WERI-Rb-1 (cell line): ENCODE data around the gene WDR54.
A peak's percentile ranks its signal among the peaks of the same experiment; 100 is the strongest.

Experiments used
- DNase-seq: peaks from one replicate; pipeline ENCODE4 v3.0.0-alpha.2; 2020
- H3K27ac ChIP-seq: fragments of 250-450 bp; sonication (Bioruptor Pico); 2 replicates; pipeline ENCODE4 v1.5.1; 2020; ENCODE audit warnings: mild to moderate bottlenecking, moderate library complexity
- H3K27me3 ChIP-seq: fragments of 250-450 bp; sonication (Bioruptor Pico); 2 replicates; pipeline ENCODE4 v1.5.1; 2021; ENCODE audit warnings: mild to moderate bottlenecking, low read depth, moderate library complexity; ENCODE audit not compliant: insufficient read depth, severe bottlenecking
- H3K36me3 ChIP-seq: fragments of 250-450 bp; sonication (Bioruptor Pico); 2 replicates; pipeline ENCODE4 v1.5.1; 2020; ENCODE audit warnings: mild to moderate bottlenecking, moderate library complexity
- H3K4me3 ChIP-seq: 2 replicates; pipeline ENCODE4 v1.5.1; 2011; ENCODE audit warnings: low read depth, mild to moderate bottlenecking, control low read depth, low read length
- H3K9me3 ChIP-seq: fragments of 250-450 bp; sonication (Bioruptor Pico); 2 replicates; pipeline ENCODE4 v1.5.1; 2021; ENCODE audit warnings: mild to moderate bottlenecking, moderate library complexity; ENCODE audit not compliant: severe bottlenecking
- TF ChIP-seq, protein P1 (sequence below): IDR thresholded peaks from 2 replicates; pipeline ENCODE4 v1.5.1; 2011; ENCODE audit warnings: low read depth, mild to moderate bottlenecking, control low read depth, inconsistent platforms, low read length

WDR54 gene

DNA sequence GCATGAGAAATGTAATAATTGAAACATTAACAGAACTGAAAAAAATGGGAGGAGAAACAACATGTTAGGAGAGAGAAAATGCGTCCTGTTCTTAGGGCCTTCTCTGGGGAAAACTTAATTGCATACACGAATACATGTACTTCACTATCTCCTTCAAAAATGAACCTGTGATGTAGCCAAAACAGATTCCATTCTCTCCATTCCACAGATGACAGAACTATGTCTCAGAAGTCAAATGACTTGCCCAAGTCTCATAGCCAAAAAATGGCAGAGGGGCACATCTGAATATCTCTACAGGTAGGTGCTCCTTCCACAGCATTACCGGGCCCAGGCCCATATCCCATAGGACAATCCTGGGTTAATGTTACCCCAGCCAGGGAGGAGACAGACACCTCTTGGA is 37.5 kb upstream of the WDR54 start:
- H3K27me3 ChIP-seq = no peaks in the 10 kb centered on the region
- DNase-seq = no peak
- TF ChIP-seq, protein P1, sequence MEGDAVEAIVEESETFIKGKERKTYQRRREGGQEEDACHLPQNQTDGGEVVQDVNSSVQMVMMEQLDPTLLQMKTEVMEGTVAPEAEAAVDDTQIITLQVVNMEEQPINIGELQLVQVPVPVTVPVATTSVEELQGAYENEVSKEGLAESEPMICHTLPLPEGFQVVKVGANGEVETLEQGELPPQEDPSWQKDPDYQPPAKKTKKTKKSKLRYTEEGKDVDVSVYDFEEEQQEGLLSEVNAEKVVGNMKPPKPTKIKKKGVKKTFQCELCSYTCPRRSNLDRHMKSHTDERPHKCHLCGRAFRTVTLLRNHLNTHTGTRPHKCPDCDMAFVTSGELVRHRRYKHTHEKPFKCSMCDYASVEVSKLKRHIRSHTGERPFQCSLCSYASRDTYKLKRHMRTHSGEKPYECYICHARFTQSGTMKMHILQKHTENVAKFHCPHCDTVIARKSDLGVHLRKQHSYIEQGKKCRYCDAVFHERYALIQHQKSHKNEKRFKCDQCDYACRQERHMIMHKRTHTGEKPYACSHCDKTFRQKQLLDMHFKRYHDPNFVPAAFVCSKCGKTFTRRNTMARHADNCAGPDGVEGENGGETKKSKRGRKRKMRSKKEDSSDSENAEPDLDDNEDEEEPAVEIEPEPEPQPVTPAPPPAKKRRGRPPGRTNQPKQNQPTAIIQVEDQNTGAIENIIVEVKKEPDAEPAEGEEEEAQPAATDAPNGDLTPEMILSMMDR = no peak
- H3K27ac ChIP-seq = no peak overlapping the region
- H3K4me3 ChIP-seq = no peak overlapping the region
- no peaks in the 10 kb centered on the region for H3K9me3 ChIP-seq
- H3K36me3 ChIP-seq = peaks cover 19% of the 10 kb centered on the region

DNA sequence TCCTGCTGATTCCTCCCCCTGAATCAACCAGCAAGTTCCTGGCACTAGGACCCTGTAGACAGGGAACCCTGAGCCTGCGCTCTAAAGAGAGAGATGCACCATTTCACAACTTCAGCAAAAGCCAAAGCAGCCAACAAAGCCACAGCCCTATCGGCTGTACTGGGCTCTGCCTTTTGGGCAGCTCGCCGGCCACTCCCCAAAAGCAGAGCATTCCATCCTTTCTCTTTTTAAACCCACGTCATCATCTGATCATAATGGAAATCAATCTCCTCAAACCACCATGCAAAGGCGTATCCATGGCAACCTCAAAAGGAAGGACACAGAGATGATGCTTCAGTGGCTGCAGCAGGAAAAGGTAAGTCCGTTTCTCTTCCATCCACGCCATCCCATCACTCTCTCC is 36.1 kb upstream of the WDR54 start:
- TF ChIP-seq, protein P1 = no peak
- H3K36me3 ChIP-seq = peaks cover 19% of the 10 kb centered on the region
- DNase-seq = no peak

DNA sequence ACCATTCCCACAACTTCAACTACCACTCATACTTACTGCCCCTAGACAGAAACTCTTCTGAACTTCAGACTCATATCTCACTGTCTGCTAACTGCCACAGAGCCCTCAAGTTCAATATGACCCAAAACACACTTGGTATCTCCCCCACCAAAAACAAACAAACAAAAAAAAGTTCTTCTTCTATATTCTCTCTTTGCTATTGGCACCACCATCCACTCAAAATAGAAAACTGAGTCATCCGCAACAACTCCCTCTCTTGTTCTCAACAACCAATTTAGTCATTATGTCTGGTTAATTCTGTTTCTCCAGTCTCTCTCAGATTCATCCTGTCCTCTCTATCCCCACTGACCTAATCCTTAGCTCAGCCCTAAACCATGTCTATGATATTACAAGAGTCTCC is 34.2 kb upstream of the WDR54 start:
- peaks cover 19% of the 10 kb centered on the region for H3K36me3 ChIP-seq
- H3K9me3 ChIP-seq = no peaks in the 10 kb centered on the region
- no peak overlapping the region for H3K27ac ChIP-seq
- TF ChIP-seq, protein P1 = no peak
- no peak for DNase-seq
- no peak overlapping the region for H3K4me3 ChIP-seq
- H3K27me3 ChIP-seq = no peaks in the 10 kb centered on the region

More for the DNA sequence above, 36.1 kb upstream of the WDR54 start:
- Histone ChIP-seq H3K27me3 (no peaks in the 10 kb centered on the region), H3K9me3 (no peaks in the 10 kb centered on the region), H3K4me3 (no peak overlapping the region), H3K27ac (no peak overlapping the region)

DNA sequence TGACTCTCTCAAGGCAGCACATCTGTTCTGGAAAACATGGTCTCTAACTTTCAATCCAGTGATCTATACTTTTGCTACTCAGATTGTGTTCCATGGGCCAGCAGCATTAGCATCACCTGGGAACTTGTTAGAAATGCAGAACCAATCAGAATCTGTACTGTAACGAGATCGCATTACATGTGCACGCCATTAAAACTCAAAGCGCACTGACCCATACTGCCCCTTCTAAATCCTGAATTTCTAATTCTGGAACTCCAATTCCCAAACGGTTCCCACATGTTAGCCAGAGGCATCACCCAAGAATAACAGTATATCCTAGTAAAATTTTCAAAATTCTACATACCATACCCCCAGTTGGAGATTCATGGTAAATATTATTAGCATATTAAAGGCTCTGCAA is 30.9 kb upstream of the WDR54 start:
- Histone ChIP-seq H3K9me3 (no peaks in the 10 kb centered on the region), H3K36me3 (peaks cover 5% of the 10 kb centered on the region), H3K27ac (no peak overlapping the region), H3K27me3 (no peaks in the 10 kb centered on the region), H3K4me3 (peak overlapping the region; percentile 85; the same call in 1 of the 2 replicates)
- TF ChIP-seq, protein P1 = no peak
- no peak for DNase-seq

DNA sequence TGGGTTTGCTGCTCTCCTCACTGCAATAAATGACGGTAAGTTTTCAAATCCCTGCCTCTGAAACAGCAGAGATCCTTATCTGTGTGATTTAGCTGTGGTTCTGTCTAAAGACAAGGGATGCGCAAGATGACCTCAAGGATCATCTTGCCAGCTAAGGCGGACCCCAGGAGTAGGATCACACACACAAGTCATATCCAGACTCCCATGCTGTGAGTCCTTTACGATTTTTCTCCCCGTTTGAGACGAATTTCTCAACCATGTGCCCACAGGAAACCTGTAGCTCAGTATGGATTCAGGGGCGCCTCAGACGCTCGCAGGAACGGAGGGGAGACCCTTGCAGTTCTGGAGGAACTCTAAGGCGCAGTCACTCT is 30.3 kb upstream of the WDR54 start:
- peaks cover 3% of the 10 kb centered on the region for H3K36me3 ChIP-seq
- peak overlapping the region; percentile 85 for H3K4me3 ChIP-seq
- TF ChIP-seq, protein P1 = no peak
- H3K27me3 ChIP-seq = no peaks in the 10 kb centered on the region
- no peaks in the 10 kb centered on the region for H3K9me3 ChIP-seq
- H3K27ac ChIP-seq = peak overlapping the region; percentile 98
- DNase-seq = no peak

DNA sequence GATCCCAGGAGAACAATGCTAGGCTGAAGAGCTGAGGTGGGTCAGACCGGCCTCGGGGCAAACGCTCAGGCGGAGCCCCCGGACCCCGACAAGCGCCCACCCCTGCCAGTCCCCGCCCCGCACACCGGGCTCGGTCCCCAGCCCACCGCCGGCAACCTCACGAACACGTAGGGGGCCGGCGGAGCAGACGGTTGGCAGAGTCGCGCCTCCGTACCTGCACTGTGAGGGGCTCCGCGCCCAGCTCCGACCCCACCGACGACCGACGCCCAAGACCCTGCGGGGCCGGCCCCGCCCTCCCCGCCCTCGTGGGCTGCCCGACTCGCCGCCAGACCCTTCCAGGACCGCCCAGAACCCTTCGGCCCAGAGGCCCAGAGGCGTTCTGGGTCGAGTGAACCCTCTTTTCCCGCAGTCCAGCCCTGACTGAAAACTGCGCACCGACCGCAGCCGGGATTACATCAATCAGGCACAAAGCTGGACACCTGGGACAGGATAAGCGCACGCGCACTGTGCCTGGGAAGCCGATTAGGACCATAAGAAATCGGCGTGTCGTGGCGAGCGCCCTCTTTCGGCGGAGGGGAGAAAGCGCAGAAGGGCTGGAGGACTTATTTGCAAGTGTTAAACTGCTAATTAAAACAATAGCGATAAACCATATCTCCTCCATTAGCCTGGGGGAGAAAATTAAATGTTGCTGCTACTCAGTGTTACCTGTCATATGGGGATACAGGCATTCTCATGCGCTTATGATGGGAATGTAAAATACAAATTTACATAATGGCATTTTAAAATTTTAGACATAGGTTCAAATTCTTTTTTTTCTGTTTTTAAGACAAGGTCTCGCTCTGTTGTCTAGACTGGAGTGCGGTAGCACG is 29.7 kb upstream of the WDR54 start:
- Histone ChIP-seq H3K27me3 (no peaks in the 10 kb centered on the region), H3K27ac (peak overlapping the region; percentile 98), H3K9me3 (no peaks in the 10 kb centered on the region), H3K36me3 (peaks cover 3% of the 10 kb centered on the region), H3K4me3 (peak overlapping the region; percentile 85)
- TF ChIP-seq, protein P1 = peak; percentile 93
- DNase-seq = peak; percentile 97
